Measurements from ENCODE around the gene DOLPP1.

DNA sequence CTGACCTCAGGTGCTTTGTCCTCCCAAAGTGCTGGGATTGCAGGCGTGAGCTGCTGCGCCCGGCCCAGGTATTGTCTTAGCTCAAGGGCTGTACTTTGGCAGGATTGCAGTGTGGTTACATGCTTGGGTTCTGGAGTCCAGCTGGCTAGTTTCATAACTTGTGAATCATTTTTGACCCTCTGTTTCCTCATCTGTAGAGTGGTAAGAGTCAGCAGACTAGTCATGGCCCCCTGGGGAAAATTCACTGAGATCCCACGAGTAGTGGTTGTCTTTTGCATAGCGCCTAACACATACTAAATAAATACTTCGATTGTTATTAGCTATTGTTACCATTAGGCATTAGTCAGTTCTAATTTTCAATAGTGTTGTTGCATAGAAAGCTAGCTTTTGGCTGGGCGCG is 44.6 kb downstream of the DOLPP1 start:
- TF ChIP-seq, protein P1, sequence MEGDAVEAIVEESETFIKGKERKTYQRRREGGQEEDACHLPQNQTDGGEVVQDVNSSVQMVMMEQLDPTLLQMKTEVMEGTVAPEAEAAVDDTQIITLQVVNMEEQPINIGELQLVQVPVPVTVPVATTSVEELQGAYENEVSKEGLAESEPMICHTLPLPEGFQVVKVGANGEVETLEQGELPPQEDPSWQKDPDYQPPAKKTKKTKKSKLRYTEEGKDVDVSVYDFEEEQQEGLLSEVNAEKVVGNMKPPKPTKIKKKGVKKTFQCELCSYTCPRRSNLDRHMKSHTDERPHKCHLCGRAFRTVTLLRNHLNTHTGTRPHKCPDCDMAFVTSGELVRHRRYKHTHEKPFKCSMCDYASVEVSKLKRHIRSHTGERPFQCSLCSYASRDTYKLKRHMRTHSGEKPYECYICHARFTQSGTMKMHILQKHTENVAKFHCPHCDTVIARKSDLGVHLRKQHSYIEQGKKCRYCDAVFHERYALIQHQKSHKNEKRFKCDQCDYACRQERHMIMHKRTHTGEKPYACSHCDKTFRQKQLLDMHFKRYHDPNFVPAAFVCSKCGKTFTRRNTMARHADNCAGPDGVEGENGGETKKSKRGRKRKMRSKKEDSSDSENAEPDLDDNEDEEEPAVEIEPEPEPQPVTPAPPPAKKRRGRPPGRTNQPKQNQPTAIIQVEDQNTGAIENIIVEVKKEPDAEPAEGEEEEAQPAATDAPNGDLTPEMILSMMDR (IDR thresholded peaks at IDR 0.05; ENCODE audit: insufficient read depth, low read length, poor library complexity, severe bottlenecking), result no peak
- no peak for TF ChIP-seq EZH2phosphoT487 (conservative IDR thresholded peaks at IDR 0.05; ENCODE audit: low read length)

All from SU-DHL-6 (cell line).